Ishikawa (cell line): ENCODE results near the gene CDK5RAP1.

Experiments
- CEBPB ChIP-seq: IDR thresholded peaks from 2 replicates; pipeline ENCODE4 v1.6.1; 2012
- CREB1 ChIP-seq: IDR thresholded peaks from 2 replicates; pipeline ENCODE4 v1.6.1; 2012; ENCODE audit warnings: low read depth
- EGR1 ChIP-seq: IDR thresholded peaks from 2 replicates; pipeline ENCODE4 v1.6.1; 2012
- FOXM1 ChIP-seq: IDR thresholded peaks from 2 replicates; pipeline ENCODE4 v1.6.1; 2012; ENCODE audit warnings: low read depth, borderline replicate concordance
- NFIC ChIP-seq: IDR thresholded peaks from 2 replicates; pipeline ENCODE4 v1.6.1; 2012
- RAD21 ChIP-seq: IDR thresholded peaks from 2 replicates; pipeline ENCODE4 v1.6.1; 2012; ENCODE audit warnings: low read depth
- REST ChIP-seq: IDR thresholded peaks from 2 replicates; pipeline ENCODE4 v1.6.1; 2012; ENCODE audit warnings: low read depth, mild to moderate bottlenecking
- TAF1 ChIP-seq: IDR thresholded peaks from 2 replicates; pipeline ENCODE4 v1.6.1; 2012; ENCODE audit warnings: low read depth, mild to moderate bottlenecking
- TCF12 ChIP-seq: IDR thresholded peaks from 2 replicates; pipeline ENCODE4 v1.6.1; 2012; ENCODE audit warnings: low read depth
- TEAD4 ChIP-seq: IDR thresholded peaks from 2 replicates; pipeline ENCODE4 v1.6.1; 2012
- USF1 ChIP-seq: IDR thresholded peaks from 2 replicates; pipeline ENCODE4 v1.6.1; 2012
- YY1 ChIP-seq: IDR thresholded peaks from 2 replicates; pipeline ENCODE4 v1.6.1; 2012; ENCODE audit warnings: low read depth
- ZBTB7A ChIP-seq: IDR thresholded peaks from 2 replicates; pipeline ENCODE4 v1.6.1; 2012; ENCODE audit warnings: low read depth
- TF ChIP-seq, protein P1 (sequence below): IDR thresholded peaks from 2 replicates; pipeline ENCODE4 v1.6.1; 2012

CDK5RAP1 gene

GRCh38 chr20:33407251-33407650 lies 5.9 kb upstream of the CDK5RAP1 start:
- TF ChIP-seq YY1, result no peak
- no peak for TF ChIP-seq CREB1
- TF ChIP-seq RAD21, result no peak
- TF ChIP-seq, protein P1, sequence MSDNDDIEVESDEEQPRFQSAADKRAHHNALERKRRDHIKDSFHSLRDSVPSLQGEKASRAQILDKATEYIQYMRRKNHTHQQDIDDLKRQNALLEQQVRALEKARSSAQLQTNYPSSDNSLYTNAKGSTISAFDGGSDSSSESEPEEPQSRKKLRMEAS, result no peak
- no peak for TF ChIP-seq FOXM1
- no peak for TF ChIP-seq EGR1
- no peak for TF ChIP-seq TCF12

DNA sequence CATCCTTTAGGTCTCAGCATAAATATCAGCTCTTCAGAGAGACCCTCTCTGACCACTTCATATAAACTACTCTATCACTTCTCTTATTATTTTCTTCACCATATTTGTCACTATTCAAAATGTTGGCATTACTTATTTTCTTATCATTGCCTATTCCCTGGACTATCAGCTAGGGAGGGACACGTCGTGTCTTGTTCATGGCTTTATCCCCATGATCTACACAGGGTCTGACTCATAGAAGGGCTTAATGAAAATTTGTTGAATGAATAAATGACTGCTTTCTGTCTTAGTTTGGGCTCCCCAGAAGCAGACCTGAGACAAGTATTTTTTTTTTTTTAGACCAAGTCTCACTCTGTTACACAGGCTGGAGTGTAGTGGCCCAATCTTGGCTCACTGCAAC lies 3.0 kb upstream of the CDK5RAP1 start:
- TF ChIP-seq CREB1 (no peak), TAF1 (no peak), TEAD4 (no peak), NFIC (no peak), YY1 (no peak), CEBPB (no peak), REST (no peak), ZBTB7A (no peak), TCF12 (no peak), RAD21 (no peak)

DNA sequence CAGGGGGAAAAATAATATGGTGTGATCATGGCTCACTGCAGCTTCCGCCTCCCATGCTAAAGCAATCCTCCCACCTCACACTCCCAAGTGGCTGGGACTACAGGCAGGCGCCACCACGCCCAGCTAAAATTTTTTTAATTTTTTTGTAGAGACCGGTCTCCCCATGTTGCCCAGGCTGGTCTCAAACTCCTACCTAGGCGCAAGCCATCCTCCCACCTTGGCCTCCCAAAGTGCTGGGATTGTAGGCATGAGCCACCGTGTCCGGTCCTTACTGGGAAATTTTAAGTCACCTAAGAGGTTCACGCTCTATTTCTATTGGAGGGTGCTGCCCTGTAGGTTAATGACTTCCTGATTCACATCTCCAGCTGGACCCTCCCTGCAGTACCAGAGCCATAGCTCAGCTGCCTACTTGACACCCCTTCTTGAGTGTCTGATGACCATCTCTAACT lies 626 bp upstream of the CDK5RAP1 start:
- no peak for TF ChIP-seq CREB1
- TF ChIP-seq FOXM1, result no peak
- TF ChIP-seq TEAD4, result no peak
- TF ChIP-seq, protein P1, result no peak
- TF ChIP-seq NFIC, result no peak
- TF ChIP-seq TAF1, result no peak
- TF ChIP-seq USF1, result no peak

DNA sequence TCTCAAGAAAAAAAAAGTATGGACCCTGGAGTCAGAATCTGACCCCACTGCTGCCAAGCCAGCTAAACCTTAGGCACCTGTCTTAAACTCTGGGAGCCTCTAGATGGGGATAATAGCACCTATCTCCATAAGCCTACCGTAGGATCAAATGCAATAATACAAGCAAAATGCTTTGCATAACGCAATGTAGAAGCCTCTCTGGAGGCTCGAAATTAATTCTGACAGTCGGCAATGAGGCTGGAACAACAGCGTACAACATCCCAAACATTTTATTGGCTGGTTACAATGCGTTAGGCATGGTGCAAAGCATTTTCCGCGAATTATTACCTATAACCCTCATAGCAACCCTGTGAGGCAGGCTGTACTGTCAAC lies 521 bp downstream of the CDK5RAP1 start:
- TF ChIP-seq CREB1 (no peak), EGR1 (no peak), ZBTB7A (no peak), RAD21 (peak; percentile 38), REST (no peak)

GRCh38 chr20:33399924-33400323 lies 1.4 kb downstream of the CDK5RAP1 start:
- TF ChIP-seq CEBPB, result no peak
- TF ChIP-seq, protein P1, result no peak
- TF ChIP-seq YY1, result no peak
- TF ChIP-seq EGR1, result no peak
- TF ChIP-seq RAD21, result no peak
- no peak for TF ChIP-seq FOXM1
- no peak for TF ChIP-seq REST
- TF ChIP-seq NFIC, result no peak
- TF ChIP-seq USF1, result no peak
- no peak for TF ChIP-seq TCF12
